ENCODE results near the gene ATP5IF1. TPM values are rescaled to one million over a fixed set of nuclear protein-coding genes. Genes with fewer than 3 reads are reported as not detected.

ATP5IF1 gene
- total and polyA plus RNA-seq, 2 of the 13 experiments (the other 11 are each of a cell fraction or from before 2014, with no cell fraction given), result 97.7 to 131 TPM

DNA sequence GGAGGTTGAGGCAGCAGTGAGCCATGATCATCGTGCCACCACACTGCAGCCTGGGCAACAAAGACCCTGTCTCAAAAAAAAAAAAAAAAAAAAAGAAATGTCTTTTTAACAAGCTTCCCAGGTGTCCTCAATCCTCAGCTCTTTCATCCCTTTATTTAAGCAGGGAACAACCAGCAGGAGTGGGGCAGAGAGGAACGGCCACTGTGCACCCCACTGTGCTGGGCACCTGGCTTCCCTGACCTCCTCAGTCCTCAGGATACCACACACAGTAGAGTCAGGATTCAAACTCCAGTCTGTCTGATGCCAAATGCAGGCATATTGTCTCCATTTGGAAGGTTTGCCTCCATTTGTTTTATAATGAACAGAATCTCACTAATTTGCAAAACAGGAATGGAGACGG lies 39.6 kb upstream of the ATP5IF1 start:
- no TSS peak for BruUV-seq (replicated peaks)
- H2AFZ ChIP-seq (ENCODE audit: low read length), result no peak overlapping the region

More for the DNA sequence above, 39.6 kb upstream of the ATP5IF1 start:
- Histone ChIP-seq H3K4me1 (ENCODE audit: insufficient read depth, low read length) (peaks cover 25% of the 10 kb centered on the region), H3K79me2 (ENCODE audit: insufficient read depth, low read length) (no peaks in the 10 kb centered on the region), H3K27me3 (ENCODE audit: control insufficient read depth in 1 of 2, insufficient read depth in 2 of 2, low read length in 2 of 2) (no peaks in the 10 kb centered on the region), H3K4me3 (replicated peaks in 1 of 3; ENCODE audit: insufficient read depth in 1 of 3, low read depth in 2 of 3, low read length in 3 of 3) (no peak overlapping the region), H4K20me1 (ENCODE audit: insufficient read depth, low read length) (no peaks in the 10 kb centered on the region), H3K36me3 (replicated peaks in 1 of 2; ENCODE audit: control insufficient read depth in 1 of 2, insufficient read depth in 2 of 2, low read length in 2 of 2) (peaks cover 12 to 25% of the 10 kb centered on the region in 2 experiments), H3K27ac (ENCODE audit: extremely low read length, insufficient read depth, low read length) (no peak overlapping the region), H3K9me3 (ENCODE audit: low read length) (no peaks in the 10 kb centered on the region), H3K9ac (ENCODE audit: insufficient read depth, low read depth, low read length) (no peak overlapping the region), H3K4me2 (ENCODE audit: low read depth, low read length) (no peak overlapping the region)
- POLR2A ChIA-PET, result no interaction called here
- TF ChIP-seq FOXK1 (CRISPR knock-in tag; IDR thresholded peaks at IDR 0.05; ENCODE audit: borderline replicate concordance, low read depth) (no peak), U2AF2 (IDR thresholded peaks at IDR 0.05; ENCODE audit: low read depth, low read length) (no peak), ZFP41 (CRISPR knock-in tag; IDR thresholded peaks at IDR 0.05; ENCODE audit: borderline replicate concordance) (no peak), SPEN (CRISPR knock-in tag; IDR thresholded peaks at IDR 0.05; ENCODE audit: low read depth) (no peak), ZNF878 (CRISPR knock-in tag; IDR thresholded peaks at IDR 0.05) (no peak), FOXO1 (CRISPR knock-in tag; IDR thresholded peaks at IDR 0.05) (no peak), RNF2 (conservative IDR thresholded peaks at IDR 0.05; ENCODE audit: low read depth) (no peak)
- TF ChIP-seq, protein P1, sequence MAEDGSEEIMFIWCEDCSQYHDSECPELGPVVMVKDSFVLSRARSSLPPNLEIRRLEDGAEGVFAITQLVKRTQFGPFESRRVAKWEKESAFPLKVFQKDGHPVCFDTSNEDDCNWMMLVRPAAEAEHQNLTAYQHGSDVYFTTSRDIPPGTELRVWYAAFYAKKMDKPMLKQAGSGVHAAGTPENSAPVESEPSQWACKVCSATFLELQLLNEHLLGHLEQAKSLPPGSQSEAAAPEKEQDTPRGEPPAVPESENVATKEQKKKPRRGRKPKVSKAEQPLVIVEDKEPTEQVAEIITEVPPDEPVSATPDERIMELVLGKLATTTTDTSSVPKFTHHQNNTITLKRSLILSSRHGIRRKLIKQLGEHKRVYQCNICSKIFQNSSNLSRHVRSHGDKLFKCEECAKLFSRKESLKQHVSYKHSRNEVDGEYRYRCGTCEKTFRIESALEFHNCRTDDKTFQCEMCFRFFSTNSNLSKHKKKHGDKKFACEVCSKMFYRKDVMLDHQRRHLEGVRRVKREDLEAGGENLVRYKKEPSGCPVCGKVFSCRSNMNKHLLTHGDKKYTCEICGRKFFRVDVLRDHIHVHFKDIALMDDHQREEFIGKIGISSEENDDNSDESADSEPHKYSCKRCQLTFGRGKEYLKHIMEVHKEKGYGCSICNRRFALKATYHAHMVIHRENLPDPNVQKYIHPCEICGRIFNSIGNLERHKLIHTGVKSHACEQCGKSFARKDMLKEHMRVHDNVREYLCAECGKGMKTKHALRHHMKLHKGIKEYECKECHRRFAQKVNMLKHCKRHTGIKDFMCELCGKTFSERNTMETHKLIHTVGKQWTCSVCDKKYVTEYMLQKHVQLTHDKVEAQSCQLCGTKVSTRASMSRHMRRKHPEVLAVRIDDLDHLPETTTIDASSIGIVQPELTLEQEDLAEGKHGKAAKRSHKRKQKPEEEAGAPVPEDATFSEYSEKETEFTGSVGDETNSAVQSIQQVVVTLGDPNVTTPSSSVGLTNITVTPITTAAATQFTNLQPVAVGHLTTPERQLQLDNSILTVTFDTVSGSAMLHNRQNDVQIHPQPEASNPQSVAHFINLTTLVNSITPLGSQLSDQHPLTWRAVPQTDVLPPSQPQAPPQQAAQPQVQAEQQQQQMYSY (CRISPR knock-in tag; IDR thresholded peaks at IDR 0.05), result no peak
- CTCF ChIA-PET (ENCODE audit: low intra/inter-chr PET ratio, low total read pairs), result no interaction called here
- intact Hi-C loops (cut with micrococcal nuclease; ENCODE audit: unreplicated experiment), result no loop called here
- WGBS (ENCODE audit: low lambda C conversion rate), result 93% methylated on average over 3 of the region's 3 CpGs
- no peak for FAIRE-seq
- in situ Hi-C loops (cut with HindIII; ENCODE audit: extremely low pct_ligation_motif_present, low pct_unique_long_range_greater_than_20kb), result no loop called here
- DNase-seq (ENCODE audit: low spot score), result no peak
- ATAC-seq, result no peak

Data from HepG2 (cell line).